Activated B cell treated with CpG ODN at 0.5 μM for 24 hours (primary cell): ENCODE data around the gene RYR1. TPM values are rescaled to one million over a fixed set of nuclear protein-coding genes. Genes with fewer than 3 reads are reported as not detected.

ENCODE experiments used
- ATAC-seq: fragments of 200-7000 bp; cut with Tn5 transposase; one replicate; pipeline ENCODE4 v1.10.0; 2021; ENCODE audit warnings: low read depth, mild to moderate bottlenecking, moderate library complexity
- CTCF ChIA-PET: fragments of 350-600 bp; sonication (Branson Sonifier 250); formaldehyde crosslinking; loops from one replicate; lab custom pipeline; 2021; ENCODE audit warnings: antibody characterized with exemption; lab: Charles Lee
- POLR2A ChIA-PET: fragments of 350-600 bp; sonication (Branson Sonifier 250); formaldehyde crosslinking; loops from one replicate; lab custom pipeline; 2021; ENCODE audit warnings: antibody characterized with exemption; lab: Charles Lee
- DNase-seq: peaks from one replicate; pipeline ENCODE4 v3.0.0; 2022
- H3K27ac Mint-ChIP-seq: one replicate; pipeline ENCODE4 v1.8.0; 2020; ENCODE audit warnings: mixed read lengths
- H3K27me3 Mint-ChIP-seq: one replicate; pipeline ENCODE4 v1.8.0; 2021; ENCODE audit warnings: mixed read lengths
- H3K36me3 Mint-ChIP-seq: one replicate; pipeline ENCODE4 v1.8.0; 2021; ENCODE audit warnings: low read depth, mixed read lengths
- H3K4me1 Mint-ChIP-seq: one replicate; pipeline ENCODE4 v1.8.0; 2021; ENCODE audit warnings: mixed read lengths
- H3K4me3 Mint-ChIP-seq: one replicate; pipeline ENCODE4 v1.8.0; 2020; ENCODE audit warnings: mild to moderate bottlenecking, mixed read lengths
- H3K9me3 Mint-ChIP-seq: one replicate; pipeline ENCODE4 v1.8.0; 2020; ENCODE audit warnings: mixed read lengths
- CTCF ChIP-seq: fragments of 200-600 bp; IDR thresholded peaks from one replicate; pipeline ENCODE4 v1.8.0; 2022; ENCODE audit warnings: antibody characterized with exemption, mild to moderate bottlenecking
- intact Hi-C: fragments of 100-400 bp; cut with micrococcal nuclease; formaldehyde crosslinking; loops from one replicate; pipeline ENCODE4 v1.15.1; 2024
- total RNA-seq: library from RNA; stranded (reverse); gene quantifications from 2 replicates; pipeline ENCODE4 v1.2.3, GENCODE V29; 2022

RYR1 gene
- total RNA-seq, 1 donor from 2014 or later = 4.1 TPM

GRCh38 chr19:38412491-38412890, 21.0 kb upstream of the RYR1 start:
- POLR2A ChIA-PET = interaction anchor here (0.6 kb wide), 1 partner anchor 198 kb away, joined by 3 read pairs; no protein-coding TSS in a partner anchor
- H3K4me3 Mint-ChIP-seq = no peak overlapping the region
- intact Hi-C loops = no loop called here
- H3K4me1 Mint-ChIP-seq = peaks cover 9% of the 10 kb centered on the region
- peaks cover 12% of the 10 kb centered on the region for H3K36me3 Mint-ChIP-seq
- no peak for TF ChIP-seq CTCF
- no peak for ATAC-seq
- DNase-seq = no peak
- no peaks in the 10 kb centered on the region for H3K9me3 Mint-ChIP-seq
- H3K27me3 Mint-ChIP-seq = no peaks in the 10 kb centered on the region
- H3K27ac Mint-ChIP-seq = no peak overlapping the region
- CTCF ChIA-PET = interaction anchor here (1.2 kb wide), 1 partner anchor 10 kb away, joined by 4 read pairs; the partner anchor contains the start of gene FAM98C

GRCh38 chr19:38412961-38413360, 20.5 kb upstream of the RYR1 start:
- Mint-ChIP-seq H3K4me3 (no peak overlapping the region), H3K9me3 (no peaks in the 10 kb centered on the region), H3K4me1 (peaks cover 14% of the 10 kb centered on the region), H3K27me3 (no peaks in the 10 kb centered on the region), H3K27ac (no peak overlapping the region), H3K36me3 (peaks cover 10% of the 10 kb centered on the region)
- ChIA-PET POLR2A (no interaction called here), CTCF (interaction anchor here (1.2 kb wide), 1 partner anchor 10 kb away, joined by 4 read pairs; the partner anchor contains the start of gene FAM98C)
- intact Hi-C loops = no loop called here
- DNase-seq (no peak), ATAC-seq (no peak)
- TF ChIP-seq CTCF = no peak

- no peak for TF ChIP-seq CTCF
- intact Hi-C loops = no loop called here
- DNase-seq (no peak), ATAC-seq (no peak)
- Mint-ChIP-seq H3K4me3 (no peak overlapping the region), H3K4me1 (peaks cover 19% of the 10 kb centered on the region), H3K36me3 (peaks cover 8% of the 10 kb centered on the region), H3K9me3 (no peaks in the 10 kb centered on the region), H3K27ac (no peak overlapping the region), H3K27me3 (no peaks in the 10 kb centered on the region)
- POLR2A ChIA-PET = no interaction called here
- CTCF ChIA-PET = interaction anchor here (1.2 to 1.4 kb wide), 2 partner anchors 11 to 39 kb away, joined by 3 to 4 read pairs; partner anchors contain the start of genes FAM98C and PSMD8
Observed at GRCh38 chr19:38413416-38413815, 20.1 kb upstream of the RYR1 start.

- Mint-ChIP-seq H3K4me1 (peaks cover 26% of the 10 kb centered on the region), H3K36me3 (no peaks in the 10 kb centered on the region), H3K9me3 (no peaks in the 10 kb centered on the region), H3K27me3 (no peaks in the 10 kb centered on the region), H3K27ac (peak overlapping the region; percentile 78), H3K4me3 (peak overlapping the region; percentile 84)
- DNase-seq = no peak
- no peak for TF ChIP-seq CTCF
- CTCF ChIA-PET = no interaction called here
- ATAC-seq = no peak
- POLR2A ChIA-PET = interaction anchor here (0.8 to 1.4 kb wide), 3 partner anchors 9 to 22 kb away, joined by 3 to 5 read pairs (median 3); partner anchors contain the start of gene RASGRP4
- intact Hi-C loops = loop anchor here (1.0 to 5.0 kb wide), 3 partner anchors 9 to 90 kb away; partner anchors contain the start of genes FAM98C and RASGRP4
Observed at GRCh38 chr19:38417146-38417543, 16.3 kb upstream of the RYR1 start.

GRCh38 chr19:38417544-38418506, 15.7 kb upstream of the RYR1 start:
- DNase-seq = peak; percentile 57
- intact Hi-C loops = loop anchor here (1.0 to 5.0 kb wide), 3 partner anchors 8 to 89 kb away; partner anchors contain the start of genes FAM98C and RASGRP4
- Mint-ChIP-seq H3K4me3 (peak overlapping the region; percentile 84), H3K9me3 (no peaks in the 10 kb centered on the region), H3K4me1 (peaks cover 26% of the 10 kb centered on the region), H3K27me3 (no peaks in the 10 kb centered on the region), H3K27ac (peak overlapping the region; percentile 78), H3K36me3 (no peaks in the 10 kb centered on the region)
- ChIA-PET POLR2A (interaction anchor here (0.8 to 1.1 kb wide), 2 partner anchors 8 to 11 kb away, joined by 3 to 5 read pairs; partner anchors contain the start of gene RASGRP4), CTCF (no interaction called here)
- no peak for TF ChIP-seq CTCF
- ATAC-seq = peak; percentile 88
